GM13977 (cell line): Measurements from ENCODE around the gene PDE1C.

Source experiments
- DNase-seq: peaks from one replicate; pipeline ENCODE4 v3.0.0; 2012; ENCODE audit warnings: low spot score
- in situ Hi-C: fragments of 300-500 bp; cut with MboI; formaldehyde crosslinking; loops from one replicate; pipeline ENCODE4 v1.12.0; 2022; ENCODE audit warnings: low sequenced_read_pairs, low pct_unique_long_range_greater_than_20kb, mixed read lengths, inconsistent platforms; ENCODE audit not compliant: unreplicated experiment
- TF ChIP-seq, protein P1 (sequence below): IDR thresholded peaks from 2 replicates; pipeline ENCODE4 v1.5.1; 2012; ENCODE audit warnings: mild to moderate bottlenecking, control low read depth; ENCODE audit not compliant: insufficient read depth; ENCODE audit errors: extremely low read depth, missing control alignments

PDE1C gene

GRCh38 chr7:31783221-31783620 lies 287.0 kb downstream of the PDE1C start:
- in situ Hi-C loops: no loop called here
- TF ChIP-seq, protein P1, sequence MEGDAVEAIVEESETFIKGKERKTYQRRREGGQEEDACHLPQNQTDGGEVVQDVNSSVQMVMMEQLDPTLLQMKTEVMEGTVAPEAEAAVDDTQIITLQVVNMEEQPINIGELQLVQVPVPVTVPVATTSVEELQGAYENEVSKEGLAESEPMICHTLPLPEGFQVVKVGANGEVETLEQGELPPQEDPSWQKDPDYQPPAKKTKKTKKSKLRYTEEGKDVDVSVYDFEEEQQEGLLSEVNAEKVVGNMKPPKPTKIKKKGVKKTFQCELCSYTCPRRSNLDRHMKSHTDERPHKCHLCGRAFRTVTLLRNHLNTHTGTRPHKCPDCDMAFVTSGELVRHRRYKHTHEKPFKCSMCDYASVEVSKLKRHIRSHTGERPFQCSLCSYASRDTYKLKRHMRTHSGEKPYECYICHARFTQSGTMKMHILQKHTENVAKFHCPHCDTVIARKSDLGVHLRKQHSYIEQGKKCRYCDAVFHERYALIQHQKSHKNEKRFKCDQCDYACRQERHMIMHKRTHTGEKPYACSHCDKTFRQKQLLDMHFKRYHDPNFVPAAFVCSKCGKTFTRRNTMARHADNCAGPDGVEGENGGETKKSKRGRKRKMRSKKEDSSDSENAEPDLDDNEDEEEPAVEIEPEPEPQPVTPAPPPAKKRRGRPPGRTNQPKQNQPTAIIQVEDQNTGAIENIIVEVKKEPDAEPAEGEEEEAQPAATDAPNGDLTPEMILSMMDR: no peak
- DNase-seq: no peak

- peak; percentile 49 for DNase-seq
- in situ Hi-C loops: no loop called here
- TF ChIP-seq, protein P1: peak; percentile 70
Observed at GRCh38 chr7:31782411-31782991, 287.7 kb downstream of the PDE1C start.

GRCh38 chr7:31778296-31778695 lies 291.9 kb downstream of the PDE1C start:
- TF ChIP-seq, protein P1: no peak

DNA sequence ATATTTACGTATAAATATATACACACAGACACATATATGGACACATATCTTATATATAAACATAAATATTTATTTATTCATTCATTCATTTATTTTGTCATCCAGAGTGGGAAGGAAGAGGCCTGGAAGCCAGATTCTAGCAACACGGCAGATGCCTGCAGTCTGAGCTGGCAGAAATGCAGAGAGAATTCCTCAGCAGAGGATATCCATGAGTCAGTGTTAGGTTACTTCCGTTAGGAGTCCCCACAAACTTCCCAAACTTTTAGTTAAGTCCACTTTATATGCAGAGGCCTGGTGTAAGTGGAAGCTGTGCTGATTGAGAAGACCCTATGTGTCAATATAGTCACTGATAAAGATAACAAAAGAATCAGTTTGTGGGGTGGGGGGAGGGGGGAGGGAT lies 293.6 kb downstream of the PDE1C start:
- in situ Hi-C loops: no loop called here
- no peak for DNase-seq
- TF ChIP-seq, protein P1: no peak

More at GRCh38 chr7:31778296-31778695, 291.9 kb downstream of the PDE1C start:
- DNase-seq: no peak
- in situ Hi-C loops: no loop called here

DNA sequence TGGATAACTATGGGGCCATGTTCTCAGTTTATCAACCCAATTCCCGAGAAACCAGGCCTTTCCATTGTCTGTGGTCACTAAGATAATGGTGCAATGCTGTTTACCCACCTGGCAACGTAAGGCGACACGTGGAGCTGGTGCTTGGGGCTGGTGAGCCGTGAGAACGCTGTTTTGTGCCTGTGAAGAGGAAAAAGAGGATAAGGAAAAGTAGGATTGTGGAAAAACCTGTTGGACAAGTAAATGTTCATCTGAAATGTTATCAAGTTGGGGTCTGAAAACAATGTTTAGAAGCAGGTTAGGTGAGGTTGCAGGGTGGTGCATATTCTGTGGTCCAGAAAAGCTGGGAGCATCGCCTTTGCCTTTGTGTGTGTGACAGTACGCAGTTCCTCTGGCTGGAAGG lies 294.7 kb downstream of the PDE1C start:
- TF ChIP-seq, protein P1: no peak
- DNase-seq: no peak
- in situ Hi-C loops: no loop called here

GRCh38 chr7:31772211-31772610 lies 298.0 kb downstream of the PDE1C start:
- TF ChIP-seq, protein P1: no peak
- DNase-seq: no peak
- in situ Hi-C loops: no loop called here

DNA sequence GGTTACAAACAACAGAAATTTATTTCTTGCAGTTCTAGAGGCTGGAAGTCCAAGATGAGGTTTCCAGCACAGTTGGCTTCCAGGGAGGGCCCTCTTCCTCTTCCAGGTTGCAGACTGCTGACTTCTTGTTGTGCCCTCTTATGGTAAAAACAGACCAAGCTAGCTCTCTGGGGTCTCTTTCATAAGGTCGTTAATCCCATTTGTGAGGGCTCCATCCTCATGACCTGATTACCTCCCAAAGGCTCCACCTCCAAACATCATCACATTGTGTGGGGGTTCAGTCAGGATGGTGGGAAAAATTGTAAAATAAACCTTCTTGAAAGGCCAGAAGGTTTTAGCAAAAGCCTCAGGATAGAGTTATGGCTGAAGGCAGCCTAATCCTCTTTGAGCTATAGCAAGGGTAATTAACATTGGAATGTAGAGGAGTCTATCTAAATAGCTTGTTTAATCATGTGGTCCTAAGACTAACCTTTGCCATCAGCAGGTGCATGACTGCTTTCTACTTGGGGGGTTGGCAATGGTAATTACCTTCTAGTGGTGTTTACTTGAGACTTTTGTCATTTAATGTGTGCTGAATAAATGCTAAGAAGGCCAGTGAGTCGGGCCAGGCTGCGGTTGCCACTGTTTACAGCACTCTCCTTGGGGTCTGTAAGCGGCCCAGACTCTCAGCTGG lies 302.4 kb downstream of the PDE1C start:
- TF ChIP-seq, protein P1: no peak
- no peak for DNase-seq
- in situ Hi-C loops: no loop called here
